Upper lobe of left lung (tissue), 6 donors: ENCODE results near the gene TRAPPC10. TPM values are rescaled to one million over a fixed set of nuclear protein-coding genes. Genes with fewer than 3 reads are reported as not detected.
A peak's percentile ranks its signal among the peaks of the same experiment; 100 is the strongest.

Experiments used
- ATAC-seq, 2 donors: fragments of 200-7000 bp; cut with Tn5 transposase; one replicate each; pipeline ENCODE4 v1.9.1; 2022; ENCODE audit warnings: mild to moderate bottlenecking in 2 of 2, moderate library complexity in 2 of 2; ENCODE audit not compliant: low FRiP score in 2 of 2
- DNase-seq, 2 donors: peaks; one replicate each; pipeline ENCODE4 v3.0.0-alpha.2; 2019 to 2020
- H3K27ac ChIP-seq, 4 donors: fragments of 200-600 bp; sonication (generic); one replicate each; pipeline ENCODE4 v1.5.1; 2016 to 2019
- H3K27me3 ChIP-seq, 4 donors: fragments of 200-600 bp; sonication (generic); one replicate each; pipeline ENCODE4 v1.5.1; 2017 to 2019
- H3K36me3 ChIP-seq, 4 donors: fragments of 200-600 bp; sonication (generic); one replicate each; pipeline ENCODE4 v1.5.1; 2016 to 2019
- H3K4me1 ChIP-seq, 4 donors: fragments of 200-600 bp; sonication (generic); one replicate each; pipeline ENCODE4 v1.5.1; 2018 to 2019
- H3K4me3 ChIP-seq, 4 donors: fragments of 200-600 bp; sonication (generic); one replicate each; pipeline ENCODE4 v1.5.1; 2017 to 2019; ENCODE audit warnings: mild to moderate bottlenecking in 2 of 4, moderate library complexity in 1 of 4
- H3K9me3 ChIP-seq, 4 donors: fragments of 200-600 bp; sonication (generic); one replicate each; pipeline ENCODE4 v1.5.1; 2018 to 2019
- CTCF ChIP-seq, 6 experiments: fragments of 450-650 bp in 4 of 6; fragments of 200-600 bp in 2 of 6; sonication (generic) in 2 of 6; IDR thresholded peaks; one replicate each; pipeline ENCODE4 v1.5.1; 2016 to 2019; ENCODE audit warnings: antibody characterized with exemption in 6 of 6
- EP300 ChIP-seq, 4 donors: sonication (generic); formaldehyde crosslinking; IDR thresholded peaks; one replicate each; pipeline ENCODE4 v1.5.1; 2017; ENCODE audit warnings: antibody characterized with exemption in 4 of 4, control low read depth in 2 of 4
- POLR2A ChIP-seq, 4 donors: fragments of 450-650 bp; IDR thresholded peaks; one replicate each; pipeline ENCODE4 v1.5.1; 2016 to 2017; ENCODE audit warnings: antibody characterized with exemption in 4 of 4, mild to moderate bottlenecking in 2 of 4
- POLR2AphosphoS5 ChIP-seq, 2 donors: sonication (generic); formaldehyde crosslinking; IDR thresholded peaks; one replicate each; pipeline ENCODE4 v1.5.1; 2017; ENCODE audit warnings: antibody characterized with exemption in 2 of 2
- WGBS, 2 donors: methylation state at CpG; one replicate each; pipeline ENCODE4 v1.1.5; 2017 to 2018; 5-methylcytosine and 5-hydroxymethylcytosine counted together
- total RNA-seq, 6 donors: library from RNA; depleted of rRNA in 4 of 6; stranded (reverse); fragments of >200 nt in 4 of 6; gene quantifications; one replicate each; pipeline versions ENCODE4 v1.1.0 to v1.2.1, GENCODE V29; 2016 to 2021
- donor health status: DM: no; HTN: no; CAD: no; lungs with moderate emphysema.
- donor health status: DM: no; HTN: yes; CAD: no; lungs with severe emphysema.

TRAPPC10 gene
- total RNA-seq, 6 donors from 2014 or later: 36.3 to 46.8 (median 43.4) TPM

GRCh38 chr21:44071359-44072104 is 59.4 kb downstream of the TRAPPC10 start:
- no peak for TF ChIP-seq POLR2AphosphoS5 (IDR thresholded peaks at IDR 0.05)
- no peak for TF ChIP-seq EP300 (IDR thresholded peaks at IDR 0.05)
- no peak for TF ChIP-seq POLR2A (IDR thresholded peaks at IDR 0.05)
- no peak for TF ChIP-seq CTCF (IDR thresholded peaks at IDR 0.05)
- Histone ChIP-seq H3K9me3 (no peaks in the 10 kb centered on the region), H3K27ac (no peak overlapping the region), H3K36me3 (peaks cover 0 to 85% (median 26%) of the 10 kb centered on the region in 4 donors), H3K4me3 (no peak overlapping the region), H3K27me3 (no peaks in the 10 kb centered on the region), H3K4me1 (no peaks in the 10 kb centered on the region)
- DNase-seq (no peak), ATAC-seq (no peak)
- WGBS, 2 donors: 88% methylated on average over 15 of the region's 15 CpGs

- no peaks in the 10 kb centered on the region for H3K27me3 ChIP-seq
- H3K27ac ChIP-seq: no peak overlapping the region
- DNase-seq (peak in 1 of 2 donors; percentile 75), ATAC-seq (no peak)
- peaks cover 0 to 84% (median 30%) of the 10 kb centered on the region in 4 donors for H3K36me3 ChIP-seq
- no peak overlapping the region for H3K4me3 ChIP-seq
- H3K4me1 ChIP-seq: no peaks in the 10 kb centered on the region
- TF ChIP-seq POLR2AphosphoS5 (IDR thresholded peaks at IDR 0.05): no peak
- no peak for TF ChIP-seq CTCF (IDR thresholded peaks at IDR 0.05)
- no peak for TF ChIP-seq EP300 (IDR thresholded peaks at IDR 0.05)
- TF ChIP-seq POLR2A (IDR thresholded peaks at IDR 0.05): no peak
- H3K9me3 ChIP-seq: no peaks in the 10 kb centered on the region
- 93 to 96% methylated on average over 15 of the region's 15 CpGs for WGBS, 2 donors
Observed at GRCh38 chr21:44072111-44072510, 60.0 kb downstream of the TRAPPC10 start.

GRCh38 chr21:44074315-44074958 is 62.3 kb downstream of the TRAPPC10 start:
- WGBS, 2 donors: 92 to 94% methylated on average over 9 to 11 of the region's 11 CpGs
- Histone ChIP-seq H3K27ac (no peak overlapping the region), H3K4me1 (no peaks in the 10 kb centered on the region), H3K36me3 (peaks cover 4 to 94% (median 47%) of the 10 kb centered on the region in 4 donors), H3K9me3 (no peaks in the 10 kb centered on the region), H3K27me3 (no peaks in the 10 kb centered on the region), H3K4me3 (no peak overlapping the region)
- no peak for TF ChIP-seq EP300 (IDR thresholded peaks at IDR 0.05)
- no peak for TF ChIP-seq POLR2A (IDR thresholded peaks at IDR 0.05)
- TF ChIP-seq POLR2AphosphoS5 (IDR thresholded peaks at IDR 0.05): no peak
- ATAC-seq (no peak), DNase-seq (no peak)

- no peak for TF ChIP-seq EP300 (IDR thresholded peaks at IDR 0.05)
- no peak for TF ChIP-seq POLR2A (IDR thresholded peaks at IDR 0.05)
- no peak for TF ChIP-seq CTCF (IDR thresholded peaks at IDR 0.05)
- TF ChIP-seq POLR2AphosphoS5 (IDR thresholded peaks at IDR 0.05): no peak
- no peak for ATAC-seq
- H3K4me3 ChIP-seq: no peak overlapping the region
Observed at GRCh38 chr21:44076316-44076715, 64.2 kb downstream of the TRAPPC10 start.

GRCh38 chr21:44078411-44078981 is 66.4 kb downstream of the TRAPPC10 start:
- Histone ChIP-seq H3K4me1 (peaks cover 2 to 13% (median 9%) of the 10 kb centered on the region in 4 donors), H3K27ac (no peak overlapping the region), H3K36me3 (peaks cover 4 to 98% (median 68%) of the 10 kb centered on the region in 4 donors), H3K9me3 (no peaks in the 10 kb centered on the region), H3K27me3 (no peaks in the 10 kb centered on the region), H3K4me3 (no peak overlapping the region)
- WGBS, 2 donors: 85 to 88% methylated on average over 5 of the region's 5 CpGs
- DNase-seq (no peak), ATAC-seq (no peak)
- TF ChIP-seq CTCF (IDR thresholded peaks at IDR 0.05) (no peak), POLR2AphosphoS5 (IDR thresholded peaks at IDR 0.05) (no peak), POLR2A (IDR thresholded peaks at IDR 0.05) (no peak), EP300 (IDR thresholded peaks at IDR 0.05) (no peak)

More at GRCh38 chr21:44076316-44076715, 64.2 kb downstream of the TRAPPC10 start:
- H3K9me3 ChIP-seq: no peaks in the 10 kb centered on the region
- H3K4me1 ChIP-seq: no peaks in the 10 kb centered on the region
- WGBS, 2 donors: 85 to 86% methylated on average over 5 of the region's 5 CpGs
- H3K27ac ChIP-seq: no peak overlapping the region
- no peak for DNase-seq
- no peaks in the 10 kb centered on the region for H3K27me3 ChIP-seq
- peaks cover 4 to 99% (median 60%) of the 10 kb centered on the region in 4 donors for H3K36me3 ChIP-seq
